22Rv1 (cell line): ENCODE results near the gene EYS.

Source experiments
- CTCF ChIP-seq: fragments of 450-650 bp; IDR thresholded peaks from 2 replicates; pipeline ENCODE4 v1.5.1; 2017; ENCODE audit warnings: mild to moderate bottlenecking
- ZFX ChIP-seq: fragments of 450-650 bp; IDR thresholded peaks from 2 replicates; pipeline ENCODE4 v1.6.1; 2017; ENCODE audit warnings: antibody characterized with exemption, borderline replicate concordance

DNA sequence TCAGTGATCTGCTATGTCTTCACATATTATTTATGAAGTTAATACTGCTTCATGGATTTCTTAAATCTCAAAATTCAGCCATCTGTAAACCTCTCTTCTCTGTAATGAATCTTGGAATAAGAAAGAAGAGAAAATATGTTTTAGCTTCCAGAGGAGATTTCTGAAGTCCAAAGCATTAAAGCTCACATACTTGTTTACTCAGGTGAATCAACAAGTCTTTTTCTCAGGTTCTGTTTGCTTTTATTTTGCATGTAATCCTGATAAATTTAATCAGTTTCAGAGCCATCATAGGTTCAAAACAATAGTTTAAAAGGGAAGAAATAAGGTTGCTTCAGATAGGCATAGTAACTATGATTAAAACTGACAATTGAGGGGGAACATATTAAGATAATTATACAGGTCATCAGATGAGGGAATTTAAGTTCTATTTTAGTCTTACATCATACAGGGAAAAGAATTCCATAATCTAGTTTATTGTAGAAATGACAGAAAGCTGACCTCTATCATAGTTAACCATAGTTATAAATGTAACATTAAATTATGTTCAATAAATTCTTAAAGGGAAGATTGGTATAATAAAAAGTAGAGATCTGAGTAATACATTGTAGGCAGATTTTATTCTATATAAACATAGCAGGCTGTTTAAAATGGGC, 716.2 kb downstream of the EYS start:
- TF ChIP-seq CTCF (no peak), ZFX (no peak)
